Fibroblast of villous mesenchyme (primary cell): ENCODE results near the gene AFF3. TPM values are rescaled to one million over a fixed set of nuclear protein-coding genes. Genes with fewer than 3 reads are reported as not detected.
A peak's percentile ranks its signal among the peaks of the same experiment; 100 is the strongest.

Experiments used
- DNase-seq: peaks from one replicate; pipeline ENCODE4 v3.0.0-alpha.2; 2010; ENCODE audit warnings: low read depth
- H3K4me3 ChIP-seq: 2 replicates; pipeline ENCODE4 v1.5.1; 2011; ENCODE audit warnings: low read depth, mild to moderate bottlenecking, low read length
- total RNA-seq: library from RNA; depleted of rRNA; stranded (reverse); fragments of >200 nt; gene quantifications from 2 replicates; pipeline ENCODE4 v1.2.3, GENCODE V29; 2012
- TF ChIP-seq, protein P1 (sequence below): IDR thresholded peaks from 2 replicates; pipeline ENCODE4 v1.5.1; 2012; ENCODE audit warnings: low read depth, mild to moderate bottlenecking, low read length; ENCODE audit not compliant: insufficient read depth

The AFF3 gene
- total RNA-seq, 1 donor, result 19.4 TPM

- H3K4me3 ChIP-seq, result no peak overlapping the region
- no peak for DNase-seq
- TF ChIP-seq, protein P1, sequence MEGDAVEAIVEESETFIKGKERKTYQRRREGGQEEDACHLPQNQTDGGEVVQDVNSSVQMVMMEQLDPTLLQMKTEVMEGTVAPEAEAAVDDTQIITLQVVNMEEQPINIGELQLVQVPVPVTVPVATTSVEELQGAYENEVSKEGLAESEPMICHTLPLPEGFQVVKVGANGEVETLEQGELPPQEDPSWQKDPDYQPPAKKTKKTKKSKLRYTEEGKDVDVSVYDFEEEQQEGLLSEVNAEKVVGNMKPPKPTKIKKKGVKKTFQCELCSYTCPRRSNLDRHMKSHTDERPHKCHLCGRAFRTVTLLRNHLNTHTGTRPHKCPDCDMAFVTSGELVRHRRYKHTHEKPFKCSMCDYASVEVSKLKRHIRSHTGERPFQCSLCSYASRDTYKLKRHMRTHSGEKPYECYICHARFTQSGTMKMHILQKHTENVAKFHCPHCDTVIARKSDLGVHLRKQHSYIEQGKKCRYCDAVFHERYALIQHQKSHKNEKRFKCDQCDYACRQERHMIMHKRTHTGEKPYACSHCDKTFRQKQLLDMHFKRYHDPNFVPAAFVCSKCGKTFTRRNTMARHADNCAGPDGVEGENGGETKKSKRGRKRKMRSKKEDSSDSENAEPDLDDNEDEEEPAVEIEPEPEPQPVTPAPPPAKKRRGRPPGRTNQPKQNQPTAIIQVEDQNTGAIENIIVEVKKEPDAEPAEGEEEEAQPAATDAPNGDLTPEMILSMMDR, result no peak
These were observed 440.9 kb downstream of the AFF3 start for GRCh38 chr2:99701503-99701902.

DNA sequence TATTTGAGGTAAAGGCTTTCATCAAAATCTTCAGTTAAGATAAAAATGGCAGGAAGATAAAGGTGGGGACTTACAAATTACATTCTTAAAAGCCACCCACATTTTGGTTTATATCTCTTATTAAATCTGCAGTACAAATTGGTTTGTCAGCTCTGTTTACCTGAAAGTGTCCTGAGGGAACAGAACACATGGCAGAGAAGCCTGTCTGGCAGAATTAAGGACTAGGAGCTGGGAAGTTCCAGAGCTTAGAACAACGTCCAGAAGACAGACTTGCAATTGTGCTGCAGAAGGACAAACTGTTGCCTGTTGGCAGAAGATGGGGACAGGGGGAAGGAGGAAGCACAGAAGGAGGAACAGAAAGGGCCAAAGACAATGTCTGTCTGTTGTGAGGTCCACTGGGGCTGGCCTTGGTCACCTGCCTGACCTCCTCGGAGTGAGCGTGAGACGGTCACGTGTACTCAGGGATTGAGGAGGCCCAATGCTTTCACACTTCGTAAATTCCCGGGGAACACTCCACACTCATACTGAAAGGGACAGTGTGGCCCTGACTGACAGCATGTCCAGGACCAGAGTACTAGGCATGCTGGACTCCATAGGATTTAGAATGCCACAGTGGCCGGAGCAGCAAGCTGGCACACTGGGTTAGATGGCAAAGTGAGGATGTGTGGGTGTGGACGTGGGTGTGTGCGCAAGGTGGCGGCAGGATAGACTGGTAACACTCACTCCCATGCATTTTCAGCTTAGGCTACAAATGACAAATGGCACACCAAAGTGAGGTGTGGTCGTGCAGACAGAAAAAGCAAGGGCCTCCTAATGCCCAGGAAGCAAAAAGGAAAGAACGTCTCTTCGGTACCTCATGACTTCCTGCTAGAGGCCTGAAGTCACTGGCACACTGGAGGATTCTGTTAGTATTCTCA is 441.6 kb downstream of the AFF3 start:
- TF ChIP-seq, protein P1, result no peak

GRCh38 chr2:99698896-99699295 is 443.5 kb downstream of the AFF3 start:
- TF ChIP-seq, protein P1, result no peak
- DNase-seq, result no peak
- H3K4me3 ChIP-seq, result no peak overlapping the region

More for the DNA sequence above, 441.6 kb downstream of the AFF3 start:
- H3K4me3 ChIP-seq, result no peak overlapping the region
- DNase-seq, result no peak

DNA sequence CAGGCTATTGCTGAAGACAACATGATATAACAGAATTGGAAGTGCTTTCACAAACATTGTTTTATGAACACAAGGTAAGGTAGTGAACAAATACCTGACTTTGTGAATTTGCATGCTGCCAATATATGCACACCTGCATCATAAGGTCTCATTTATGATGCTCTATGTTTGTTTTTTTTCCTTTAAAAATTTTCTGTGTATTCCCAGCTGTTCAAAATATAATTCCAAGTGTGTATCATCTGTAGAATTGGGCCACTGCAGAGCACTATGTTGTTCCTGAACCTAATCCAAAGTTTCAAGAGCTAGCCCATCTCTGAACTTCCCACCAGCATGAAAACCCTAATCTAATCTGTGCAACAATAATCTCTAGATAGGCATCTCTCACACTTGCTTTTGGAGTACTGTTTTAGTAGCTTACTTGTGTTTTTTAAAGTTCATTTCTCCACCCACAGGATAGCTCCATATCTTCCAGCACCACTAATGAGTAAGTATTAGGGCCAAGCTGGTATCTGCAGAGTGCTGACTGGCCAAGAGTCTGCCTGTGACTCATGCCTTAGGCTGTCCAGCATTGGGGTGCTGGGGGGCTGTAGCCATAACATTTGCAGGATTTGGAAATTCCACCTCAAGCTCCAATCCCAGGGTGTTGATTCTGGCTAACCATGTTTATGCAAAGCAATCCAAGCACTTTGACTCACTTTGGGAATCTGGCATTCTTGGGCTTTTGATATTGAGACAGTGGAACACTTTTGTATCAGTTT is 444.4 kb downstream of the AFF3 start:
- H3K4me3 ChIP-seq, result no peak overlapping the region
- DNase-seq, result peak; percentile 66
- TF ChIP-seq, protein P1, result no peak

DNA sequence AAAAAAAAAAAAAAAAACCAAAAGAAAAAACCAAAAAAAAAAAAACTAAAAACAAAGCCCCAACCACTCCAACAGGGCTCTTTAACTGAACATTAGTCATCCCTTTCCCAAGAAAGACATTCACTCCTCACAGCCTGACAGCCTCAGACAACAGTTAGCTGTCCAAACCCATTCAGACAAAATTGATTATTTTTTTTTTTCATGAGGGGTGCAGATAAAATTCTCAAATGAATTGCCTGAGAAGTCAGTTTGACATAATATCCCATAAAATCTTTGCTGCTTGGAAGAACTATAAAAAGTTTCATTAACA is 446.5 kb downstream of the AFF3 start:
- TF ChIP-seq, protein P1, result no peak
- no peak overlapping the region for H3K4me3 ChIP-seq
- DNase-seq, result no peak

GRCh38 chr2:99695130-99695943 is 447.1 kb downstream of the AFF3 start:
- H3K4me3 ChIP-seq, result no peak overlapping the region
- DNase-seq, result no peak
- TF ChIP-seq, protein P1, result no peak
